ENCODE measurements around the gene LSAMP.

DNA sequence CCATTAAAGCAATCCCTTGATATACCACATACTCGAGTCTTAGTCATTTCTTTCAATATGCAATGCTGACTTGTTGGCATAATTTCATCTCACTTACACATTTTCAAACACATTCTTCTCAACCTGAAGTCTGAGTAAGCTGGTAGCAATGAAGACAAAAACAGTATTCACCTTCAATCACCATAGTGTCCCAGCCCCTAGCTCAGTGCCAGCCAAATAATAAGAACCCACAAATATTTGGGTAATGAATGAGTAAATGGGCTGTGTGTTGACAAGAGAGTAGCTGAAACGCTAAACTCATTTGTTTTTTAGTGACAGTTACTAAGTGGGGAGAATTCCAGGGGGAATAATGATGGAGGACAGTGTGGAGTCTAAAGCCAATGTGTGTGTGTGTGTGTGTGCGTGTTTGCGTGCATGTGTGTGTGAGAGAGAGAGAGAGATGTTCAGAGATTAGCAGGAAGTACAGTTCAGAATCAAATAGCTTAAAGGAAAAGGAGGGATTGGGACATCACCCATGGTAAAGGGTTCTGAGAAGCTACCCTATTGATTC, 656.3 kb downstream of the LSAMP start:
- TF ChIP-seq EZH2 (IDR thresholded peaks at IDR 0.05; ENCODE audit: borderline replicate concordance, low read depth, low read length, severe bottlenecking) (no peak), POLR2AphosphoS5 (IDR thresholded peaks at IDR 0.05; ENCODE audit: insufficient read depth, low read depth, low read length) (no peak), POLR2A (IDR thresholded peaks at IDR 0.05; ENCODE audit: low read depth, low read length) (no peak)
- TF ChIP-seq, protein P1, sequence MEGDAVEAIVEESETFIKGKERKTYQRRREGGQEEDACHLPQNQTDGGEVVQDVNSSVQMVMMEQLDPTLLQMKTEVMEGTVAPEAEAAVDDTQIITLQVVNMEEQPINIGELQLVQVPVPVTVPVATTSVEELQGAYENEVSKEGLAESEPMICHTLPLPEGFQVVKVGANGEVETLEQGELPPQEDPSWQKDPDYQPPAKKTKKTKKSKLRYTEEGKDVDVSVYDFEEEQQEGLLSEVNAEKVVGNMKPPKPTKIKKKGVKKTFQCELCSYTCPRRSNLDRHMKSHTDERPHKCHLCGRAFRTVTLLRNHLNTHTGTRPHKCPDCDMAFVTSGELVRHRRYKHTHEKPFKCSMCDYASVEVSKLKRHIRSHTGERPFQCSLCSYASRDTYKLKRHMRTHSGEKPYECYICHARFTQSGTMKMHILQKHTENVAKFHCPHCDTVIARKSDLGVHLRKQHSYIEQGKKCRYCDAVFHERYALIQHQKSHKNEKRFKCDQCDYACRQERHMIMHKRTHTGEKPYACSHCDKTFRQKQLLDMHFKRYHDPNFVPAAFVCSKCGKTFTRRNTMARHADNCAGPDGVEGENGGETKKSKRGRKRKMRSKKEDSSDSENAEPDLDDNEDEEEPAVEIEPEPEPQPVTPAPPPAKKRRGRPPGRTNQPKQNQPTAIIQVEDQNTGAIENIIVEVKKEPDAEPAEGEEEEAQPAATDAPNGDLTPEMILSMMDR (IDR thresholded peaks at IDR 0.05; ENCODE audit: extremely low read depth in 1 of 2, insufficient read depth in 1 of 2, low read depth in 1 of 2, low read length in 2 of 2) = no peak
- TF ChIP-seq, protein P2, sequence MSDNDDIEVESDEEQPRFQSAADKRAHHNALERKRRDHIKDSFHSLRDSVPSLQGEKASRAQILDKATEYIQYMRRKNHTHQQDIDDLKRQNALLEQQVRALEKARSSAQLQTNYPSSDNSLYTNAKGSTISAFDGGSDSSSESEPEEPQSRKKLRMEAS (IDR thresholded peaks at IDR 0.05; ENCODE audit: insufficient read depth, insufficient read length) = no peak
